ENCODE data around the gene PRM1. TPM values are rescaled to one million over a fixed set of nuclear protein-coding genes. Genes with fewer than 3 reads are reported as not detected.

PRM1 gene
- total RNA-seq, 1 experiment from 2014 or later = not detected

GRCh38 chr16:11253009-11253994 lies 27.8 kb downstream of the PRM1 start:
- H3K27me3 Mint-ChIP-seq (ENCODE audit: unreplicated experiment) = no peaks in the 10 kb centered on the region
- no peak for TF ChIP-seq CTCF (IDR thresholded peaks at IDR 0.05; ENCODE audit: unreplicated experiment)
- no peak overlapping the region for H3K27ac Mint-ChIP-seq (ENCODE audit: unreplicated experiment)
- H3K36me3 Mint-ChIP-seq (ENCODE audit: insufficient read depth, unreplicated experiment) = peaks cover 37% of the 10 kb centered on the region
- CTCF ChIA-PET = no interaction called here
- intact Hi-C loops (cut with micrococcal nuclease; ENCODE audit: unreplicated experiment) = loop anchor here (10.0 kb wide), 2 partner anchors 119 to 149 kb away; no protein-coding TSS in a partner anchor
- BruUV-seq (replicated peaks) = no TSS peak
- peaks cover 8% of the 10 kb centered on the region for H3K4me1 Mint-ChIP-seq (ENCODE audit: low read depth, unreplicated experiment)
- H3K9me3 Mint-ChIP-seq (ENCODE audit: low read depth, unreplicated experiment) = no peaks in the 10 kb centered on the region
- no peak overlapping the region for H3K4me3 Mint-ChIP-seq (ENCODE audit: low read depth, unreplicated experiment)
- DNase-seq = no peak

- peaks cover 37% of the 10 kb centered on the region for H3K36me3 Mint-ChIP-seq (ENCODE audit: insufficient read depth, unreplicated experiment)
- no peak for DNase-seq
- H3K27ac Mint-ChIP-seq (ENCODE audit: unreplicated experiment) = no peak overlapping the region
- BruUV-seq (replicated peaks) = no TSS peak
- H3K9me3 Mint-ChIP-seq (ENCODE audit: low read depth, unreplicated experiment) = no peaks in the 10 kb centered on the region
- H3K27me3 Mint-ChIP-seq (ENCODE audit: unreplicated experiment) = no peaks in the 10 kb centered on the region
- intact Hi-C loops (cut with micrococcal nuclease; ENCODE audit: unreplicated experiment) = loop anchor here (10.0 kb wide), 2 partner anchors 118 to 148 kb away; no protein-coding TSS in a partner anchor
- TF ChIP-seq CTCF (IDR thresholded peaks at IDR 0.05; ENCODE audit: unreplicated experiment) = no peak
- H3K4me3 Mint-ChIP-seq (ENCODE audit: low read depth, unreplicated experiment) = no peak overlapping the region
- CTCF ChIA-PET = no interaction called here
- peaks cover 8% of the 10 kb centered on the region for H3K4me1 Mint-ChIP-seq (ENCODE audit: low read depth, unreplicated experiment)
Observed at GRCh38 chr16:11252482-11252931, 28.6 kb downstream of the PRM1 start.

- no peaks in the 10 kb centered on the region for H3K27me3 Mint-ChIP-seq (ENCODE audit: unreplicated experiment)
- BruUV-seq (replicated peaks) = no TSS peak
- no peak for TF ChIP-seq CTCF (IDR thresholded peaks at IDR 0.05; ENCODE audit: unreplicated experiment)
- H3K4me3 Mint-ChIP-seq (ENCODE audit: low read depth, unreplicated experiment) = no peak overlapping the region
- H3K4me1 Mint-ChIP-seq (ENCODE audit: low read depth, unreplicated experiment) = peaks cover under 1% of the 10 kb centered on the region
- peaks cover 30% of the 10 kb centered on the region for H3K36me3 Mint-ChIP-seq (ENCODE audit: insufficient read depth, unreplicated experiment)
- CTCF ChIA-PET = no interaction called here
- no peak overlapping the region for H3K27ac Mint-ChIP-seq (ENCODE audit: unreplicated experiment)
- intact Hi-C loops (cut with micrococcal nuclease; ENCODE audit: unreplicated experiment) = loop anchor here (10.0 kb wide), 2 partner anchors 117 to 147 kb away; no protein-coding TSS in a partner anchor
- H3K9me3 Mint-ChIP-seq (ENCODE audit: low read depth, unreplicated experiment) = no peaks in the 10 kb centered on the region
- no peak for DNase-seq
Observed at GRCh38 chr16:11251525-11252481, 29.3 kb downstream of the PRM1 start.
